ENCODE data around the gene PRMT2. TPM values are rescaled to one million over a fixed set of nuclear protein-coding genes. Genes with fewer than 3 reads are reported as not detected.

PRMT2 gene
- total RNA-seq, 1 donor from 2014 or later, result 75.4 TPM

DNA sequence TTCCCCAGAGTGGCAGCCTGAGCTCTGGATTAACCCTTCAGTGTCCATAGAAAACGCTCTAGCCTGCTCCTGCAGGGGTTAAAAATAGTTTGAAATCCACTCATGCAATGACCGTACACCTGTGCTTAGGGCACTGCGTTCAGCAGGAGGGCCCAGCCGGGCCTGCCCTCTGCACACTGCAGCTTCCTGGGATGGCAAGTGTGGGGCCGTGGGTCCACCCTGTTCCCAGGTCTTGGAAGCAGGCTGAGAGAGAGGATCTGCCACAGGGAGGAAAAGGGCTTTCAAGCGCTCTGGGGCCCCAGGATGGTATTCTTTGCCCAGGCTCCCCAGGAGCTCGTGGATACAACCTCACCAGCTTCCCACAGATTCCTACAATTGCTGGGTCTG, 29.1 kb upstream of the PRMT2 start:
- peaks cover 26% of the 10 kb centered on the region for H3K9me3 Mint-ChIP-seq
- Histone ChIP-seq H3F3A (ENCODE audit: low read depth) (peaks cover 10% of the 10 kb centered on the region), H3K27ac (no peak overlapping the region), H4K20me1 (ENCODE audit: low read depth) (no peaks in the 10 kb centered on the region), H3K79me2 (ENCODE audit: low read depth) (no peaks in the 10 kb centered on the region), H3K4me2 (no peak overlapping the region), H3K9me3 (ENCODE audit: low read depth) (no peaks in the 10 kb centered on the region), H3K27me3 (no peaks in the 10 kb centered on the region), H3K4me1 (peaks cover 22% of the 10 kb centered on the region), H3K9ac (no peak overlapping the region), H2AFZ (replicated peaks) (no peak overlapping the region), H3K36me3 (no peaks in the 10 kb centered on the region), H3K4me3 (no peak overlapping the region)
- H3K4me3 Mint-ChIP-seq, result no peak overlapping the region
- peaks cover 48% of the 10 kb centered on the region for H3K4me1 Mint-ChIP-seq
- H3K27me3 Mint-ChIP-seq (ENCODE audit: insufficient read depth, low read depth), result peaks cover 7% of the 10 kb centered on the region
- H3K36me3 Mint-ChIP-seq, result peaks cover 3% of the 10 kb centered on the region
- no peak for DNase-seq (ENCODE audit: low spot score)
- no peak overlapping the region for H3K27ac Mint-ChIP-seq
- TF ChIP-seq EZH2 (IDR thresholded peaks at IDR 0.05), result no peak
- no peak for TF ChIP-seq EZH2phosphoT487 (IDR thresholded peaks at IDR 0.05)
- TF ChIP-seq, protein P1, sequence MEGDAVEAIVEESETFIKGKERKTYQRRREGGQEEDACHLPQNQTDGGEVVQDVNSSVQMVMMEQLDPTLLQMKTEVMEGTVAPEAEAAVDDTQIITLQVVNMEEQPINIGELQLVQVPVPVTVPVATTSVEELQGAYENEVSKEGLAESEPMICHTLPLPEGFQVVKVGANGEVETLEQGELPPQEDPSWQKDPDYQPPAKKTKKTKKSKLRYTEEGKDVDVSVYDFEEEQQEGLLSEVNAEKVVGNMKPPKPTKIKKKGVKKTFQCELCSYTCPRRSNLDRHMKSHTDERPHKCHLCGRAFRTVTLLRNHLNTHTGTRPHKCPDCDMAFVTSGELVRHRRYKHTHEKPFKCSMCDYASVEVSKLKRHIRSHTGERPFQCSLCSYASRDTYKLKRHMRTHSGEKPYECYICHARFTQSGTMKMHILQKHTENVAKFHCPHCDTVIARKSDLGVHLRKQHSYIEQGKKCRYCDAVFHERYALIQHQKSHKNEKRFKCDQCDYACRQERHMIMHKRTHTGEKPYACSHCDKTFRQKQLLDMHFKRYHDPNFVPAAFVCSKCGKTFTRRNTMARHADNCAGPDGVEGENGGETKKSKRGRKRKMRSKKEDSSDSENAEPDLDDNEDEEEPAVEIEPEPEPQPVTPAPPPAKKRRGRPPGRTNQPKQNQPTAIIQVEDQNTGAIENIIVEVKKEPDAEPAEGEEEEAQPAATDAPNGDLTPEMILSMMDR (IDR thresholded peaks at IDR 0.05), result no peak

DNA sequence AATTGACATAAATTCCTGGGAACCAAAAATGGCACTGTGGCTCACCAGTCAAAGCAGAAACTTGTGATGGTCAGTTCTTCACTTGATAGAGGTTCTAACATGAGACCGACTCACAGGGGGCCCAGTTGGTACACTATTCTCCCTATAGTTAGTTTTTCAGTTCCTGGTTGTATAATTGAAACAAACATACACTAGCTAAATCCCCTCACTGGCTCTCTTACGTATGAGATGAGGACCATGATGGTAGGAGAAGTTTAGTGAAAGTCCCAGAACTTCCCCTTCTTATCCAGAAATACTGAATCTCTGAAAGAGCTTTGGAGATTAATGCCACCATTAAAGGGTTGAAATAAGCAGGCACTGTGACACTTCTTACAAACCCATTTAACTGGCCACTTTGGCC, 27.8 kb upstream of the PRMT2 start:
- H3K4me1 Mint-ChIP-seq, result peaks cover 37% of the 10 kb centered on the region
- Histone ChIP-seq H2AFZ (replicated peaks) (no peak overlapping the region), H4K20me1 (ENCODE audit: low read depth) (no peaks in the 10 kb centered on the region), H3K36me3 (no peaks in the 10 kb centered on the region), H3K79me2 (ENCODE audit: low read depth) (no peaks in the 10 kb centered on the region), H3K9ac (no peak overlapping the region), H3K27ac (no peak overlapping the region), H3K9me3 (ENCODE audit: low read depth) (no peaks in the 10 kb centered on the region), H3K4me3 (no peak overlapping the region), H3K4me2 (no peak overlapping the region), H3K4me1 (peaks cover 18% of the 10 kb centered on the region), H3K27me3 (no peaks in the 10 kb centered on the region), H3F3A (ENCODE audit: low read depth) (peaks cover 10% of the 10 kb centered on the region)
- H3K27ac Mint-ChIP-seq, result no peak overlapping the region
- no peak for TF ChIP-seq EZH2 (IDR thresholded peaks at IDR 0.05)
- TF ChIP-seq, protein P1 (IDR thresholded peaks at IDR 0.05), result no peak
- TF ChIP-seq EZH2phosphoT487 (IDR thresholded peaks at IDR 0.05), result no peak
- DNase-seq (ENCODE audit: low spot score), result no peak
- peaks cover 3% of the 10 kb centered on the region for H3K36me3 Mint-ChIP-seq
- H3K4me3 Mint-ChIP-seq, result no peak overlapping the region
- peaks cover 30% of the 10 kb centered on the region for H3K9me3 Mint-ChIP-seq
- peaks cover 7% of the 10 kb centered on the region for H3K27me3 Mint-ChIP-seq (ENCODE audit: insufficient read depth, low read depth)

DNA sequence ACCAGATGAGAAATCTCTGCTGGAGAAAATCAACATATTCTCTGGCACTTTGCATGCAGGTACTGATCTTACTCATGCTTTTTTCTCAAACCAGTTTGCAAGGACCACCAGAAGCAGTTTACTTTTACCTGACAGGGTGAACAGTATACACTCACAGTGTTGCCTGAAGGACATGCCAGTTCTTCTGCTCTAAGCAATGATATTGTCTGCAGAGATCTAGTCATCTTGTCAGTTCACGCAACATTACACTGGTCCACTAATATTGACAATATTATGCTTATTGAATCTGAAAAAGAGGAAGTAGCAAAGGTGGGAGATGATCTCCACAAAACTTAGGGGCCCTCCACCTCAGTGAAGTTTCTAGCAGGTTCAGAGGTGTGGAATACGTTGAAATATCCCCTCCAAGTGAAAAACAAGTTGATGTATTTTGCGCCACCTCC, 26.8 kb upstream of the PRMT2 start:
- H3K36me3 Mint-ChIP-seq, result peaks cover 4% of the 10 kb centered on the region
- no peak for DNase-seq (ENCODE audit: low spot score)
- no peak overlapping the region for H3K27ac ChIP-seq
- H2AFZ ChIP-seq (replicated peaks), result no peak overlapping the region
- H3K27me3 ChIP-seq, result no peaks in the 10 kb centered on the region
- no peak overlapping the region for H3K4me2 ChIP-seq
- no peak overlapping the region for H3K9ac ChIP-seq
- H3K9me3 Mint-ChIP-seq, result peaks cover 34% of the 10 kb centered on the region
- peaks cover 26% of the 10 kb centered on the region for H3K4me1 Mint-ChIP-seq
- no peak overlapping the region for H3K27ac Mint-ChIP-seq
- H4K20me1 ChIP-seq (ENCODE audit: low read depth), result no peaks in the 10 kb centered on the region
- H3K79me2 ChIP-seq (ENCODE audit: low read depth), result no peaks in the 10 kb centered on the region
- peaks cover 10% of the 10 kb centered on the region for H3F3A ChIP-seq (ENCODE audit: low read depth)
- H3K4me3 ChIP-seq, result no peak overlapping the region
- peaks cover 10% of the 10 kb centered on the region for H3K27me3 Mint-ChIP-seq (ENCODE audit: insufficient read depth, low read depth)
- no peaks in the 10 kb centered on the region for H3K9me3 ChIP-seq (ENCODE audit: low read depth)
- peaks cover 14% of the 10 kb centered on the region for H3K4me1 ChIP-seq
- no peak overlapping the region for H3K4me3 Mint-ChIP-seq
- no peak for TF ChIP-seq EZH2 (IDR thresholded peaks at IDR 0.05)
- TF ChIP-seq, protein P1 (IDR thresholded peaks at IDR 0.05), result no peak
- no peak for TF ChIP-seq EZH2phosphoT487 (IDR thresholded peaks at IDR 0.05)
- no peaks in the 10 kb centered on the region for H3K36me3 ChIP-seq
